ENCODE results near the gene BBS9.
A peak's percentile ranks its signal among the peaks of the same experiment; 100 is the strongest.

BBS9 gene

GRCh38 chr7:33388332-33388731 is 259.0 kb downstream of the BBS9 start:
- DNase-seq = no peak

GRCh38 chr7:33392148-33392547 is 262.8 kb downstream of the BBS9 start:
- no peak for DNase-seq

- DNase-seq = no peak
These were observed 264.4 kb downstream of the BBS9 start for GRCh38 chr7:33393770-33394169.

GRCh38 chr7:33395340-33395739 is 266.0 kb downstream of the BBS9 start:
- DNase-seq = no peak

GRCh38 chr7:33399528-33400213 is 270.3 kb downstream of the BBS9 start:
- DNase-seq = no peak

GRCh38 chr7:33400214-33400538 is 270.8 kb downstream of the BBS9 start:
- no peak for DNase-seq

- DNase-seq = no peak
These were observed 280.9 kb downstream of the BBS9 start for GRCh38 chr7:33410266-33410665.

GRCh38 chr7:33411020-33411419 is 281.7 kb downstream of the BBS9 start:
- no peak for DNase-seq

- DNase-seq = no peak
These were observed 283.0 kb downstream of the BBS9 start for GRCh38 chr7:33412331-33412730.

- DNase-seq = no peak
These were observed 288.9 kb downstream of the BBS9 start for GRCh38 chr7:33418251-33418701.

- DNase-seq = no peak
These were observed 291.1 kb downstream of the BBS9 start for GRCh38 chr7:33420311-33420940.

GRCh38 chr7:33421429-33421828 is 292.1 kb downstream of the BBS9 start:
- no peak for DNase-seq

GRCh38 chr7:33422141-33422540 is 292.8 kb downstream of the BBS9 start:
- no peak for DNase-seq

- no peak for DNase-seq
These were observed 293.7 kb downstream of the BBS9 start for GRCh38 chr7:33422825-33423645.

GRCh38 chr7:33423646-33424020 is 294.3 kb downstream of the BBS9 start:
- peak in 1 of 4 experiments; percentile 6 for DNase-seq

GRCh38 chr7:33425395-33425794 is 296.0 kb downstream of the BBS9 start:
- no peak for DNase-seq

- no peak for DNase-seq
These were observed 296.7 kb downstream of the BBS9 start for GRCh38 chr7:33425929-33426678.

- DNase-seq = no peak
These were observed 299.1 kb downstream of the BBS9 start for GRCh38 chr7:33428415-33428814.

GRCh38 chr7:33431543-33431942 is 302.2 kb downstream of the BBS9 start:
- no peak for DNase-seq

GRCh38 chr7:33432821-33433220 is 303.5 kb downstream of the BBS9 start:
- DNase-seq = no peak

- DNase-seq = no peak
These were observed 304.0 kb downstream of the BBS9 start for GRCh38 chr7:33433357-33433756.

- no peak for DNase-seq
These were observed 315.1 kb downstream of the BBS9 start for GRCh38 chr7:33444511-33444910.

GRCh38 chr7:33446551-33446950 is 317.2 kb downstream of the BBS9 start:
- no peak for DNase-seq

Measured in activated CD4-positive, CD25-positive, alpha-beta regulatory T cell (primary cell).